ENCODE data around the gene RAB9A. TPM values are rescaled to one million over a fixed set of nuclear protein-coding genes. Genes with fewer than 3 reads are reported as not detected.

The RAB9A gene
- total and polyA plus RNA-seq, 9 of the 15 experiments (the other 6 are each of a cell fraction or from before 2014, with no cell fraction given) = 13.5 to 20.8 (median 17.7) TPM

DNA sequence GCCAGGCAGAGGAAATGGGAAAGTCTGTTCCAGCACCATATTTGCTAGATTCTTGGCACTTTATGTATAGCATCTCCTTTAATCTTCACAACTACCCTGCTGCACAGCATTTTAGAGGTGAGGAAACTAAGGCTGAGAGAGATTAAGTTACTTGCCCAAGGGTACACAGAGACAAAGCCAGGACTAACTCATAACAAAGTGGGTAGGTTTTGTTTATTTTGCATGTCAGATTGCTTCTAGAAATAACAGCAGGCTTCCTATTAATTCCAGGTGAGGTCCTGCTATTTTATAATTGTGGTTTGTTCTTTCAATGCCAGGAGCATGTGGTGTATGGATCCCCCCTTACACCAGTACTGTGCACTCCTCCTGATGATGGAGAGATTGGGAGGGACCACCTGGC lies 21.0 kb upstream of the RAB9A start (continued):
- TF ChIP-seq, protein P1, sequence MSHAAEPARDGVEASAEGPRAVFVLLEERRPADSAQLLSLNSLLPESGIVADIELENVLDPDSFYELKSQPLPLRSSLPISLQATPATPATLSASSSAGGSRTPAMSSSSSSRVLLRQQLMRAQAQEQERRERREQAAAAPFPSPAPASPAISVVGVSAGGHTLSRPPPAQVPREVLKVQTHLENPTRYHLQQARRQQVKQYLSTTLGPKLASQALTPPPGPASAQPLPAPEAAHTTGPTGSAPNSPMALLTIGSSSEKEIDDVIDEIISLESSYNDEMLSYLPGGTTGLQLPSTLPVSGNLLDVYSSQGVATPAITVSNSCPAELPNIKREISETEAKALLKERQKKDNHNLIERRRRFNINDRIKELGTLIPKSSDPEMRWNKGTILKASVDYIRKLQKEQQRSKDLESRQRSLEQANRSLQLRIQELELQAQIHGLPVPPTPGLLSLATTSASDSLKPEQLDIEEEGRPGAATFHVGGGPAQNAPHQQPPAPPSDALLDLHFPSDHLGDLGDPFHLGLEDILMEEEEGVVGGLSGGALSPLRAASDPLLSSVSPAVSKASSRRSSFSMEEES (CRISPR knock-in tag; IDR thresholded peaks at IDR 0.05) = no peak
- no peak for TF ChIP-seq IFI16 (CRISPR knock-in tag; IDR thresholded peaks at IDR 0.05)
- no peak for TF ChIP-seq CREM (IDR thresholded peaks at IDR 0.05; ENCODE audit: low read depth)
- no peak for TF ChIP-seq RAD21 (CRISPR knock-in tag; conservative IDR thresholded peaks at IDR 0.05 in 1 of 2, IDR thresholded peaks at IDR 0.05 in 1 of 2)
- TF ChIP-seq ARID1B (IDR thresholded peaks at IDR 0.05) = no peak
- no peak for TF ChIP-seq ZEB2 (IDR thresholded peaks at IDR 0.05)
- TF ChIP-seq ILF3 (IDR thresholded peaks at IDR 0.05; ENCODE audit: borderline replicate concordance) = no peak
- TF ChIP-seq, protein P2, sequence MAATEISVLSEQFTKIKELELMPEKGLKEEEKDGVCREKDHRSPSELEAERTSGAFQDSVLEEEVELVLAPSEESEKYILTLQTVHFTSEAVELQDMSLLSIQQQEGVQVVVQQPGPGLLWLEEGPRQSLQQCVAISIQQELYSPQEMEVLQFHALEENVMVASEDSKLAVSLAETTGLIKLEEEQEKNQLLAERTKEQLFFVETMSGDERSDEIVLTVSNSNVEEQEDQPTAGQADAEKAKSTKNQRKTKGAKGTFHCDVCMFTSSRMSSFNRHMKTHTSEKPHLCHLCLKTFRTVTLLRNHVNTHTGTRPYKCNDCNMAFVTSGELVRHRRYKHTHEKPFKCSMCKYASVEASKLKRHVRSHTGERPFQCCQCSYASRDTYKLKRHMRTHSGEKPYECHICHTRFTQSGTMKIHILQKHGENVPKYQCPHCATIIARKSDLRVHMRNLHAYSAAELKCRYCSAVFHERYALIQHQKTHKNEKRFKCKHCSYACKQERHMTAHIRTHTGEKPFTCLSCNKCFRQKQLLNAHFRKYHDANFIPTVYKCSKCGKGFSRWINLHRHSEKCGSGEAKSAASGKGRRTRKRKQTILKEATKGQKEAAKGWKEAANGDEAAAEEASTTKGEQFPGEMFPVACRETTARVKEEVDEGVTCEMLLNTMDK (IDR thresholded peaks at IDR 0.05; ENCODE audit: borderline replicate concordance, insufficient read depth, low read depth, low read length, poor library complexity, severe bottlenecking) = no peak
- no peak for TF ChIP-seq MCM3 (IDR thresholded peaks at IDR 0.05)
- TF ChIP-seq FOXP1 (CRISPR knock-in tag; IDR thresholded peaks at IDR 0.05) = no peak
- TF ChIP-seq CEBPB (tag; IDR thresholded peaks at IDR 0.05) = no peak
